Gastrocnemius medialis (tissue), 4 donors: Measurements from ENCODE around the gene RAD51B.

ENCODE experiments used
- POLR2A ChIP-seq, 2 donors: fragments of 450-650 bp; IDR thresholded peaks; one replicate each; pipeline ENCODE4 v1.6.1; 2017; ENCODE audit warnings: antibody characterized with exemption in 2 of 2, mild to moderate bottlenecking in 2 of 2, moderate library complexity in 2 of 2
- TF ChIP-seq, protein P1 (sequence below), 5 experiments: fragments of 450-650 bp in 3 of 5; fragments of 200-600 bp in 2 of 5; sonication (generic) in 2 of 5; IDR thresholded peaks in 4 of 5; conservative IDR thresholded peaks in 1 of 5; 1 replicate in 4 of 5; 2 replicates in 1 of 5; pipeline ENCODE4 v1.5.1; 2016 to 2019; ENCODE audit warnings: antibody characterized with exemption in 5 of 5, mild to moderate bottlenecking in 3 of 5, moderate library complexity in 3 of 5

GRCh38 chr14:68658943-68659931 lies 839.7 kb downstream of the RAD51B start:
- TF ChIP-seq, protein P1, sequence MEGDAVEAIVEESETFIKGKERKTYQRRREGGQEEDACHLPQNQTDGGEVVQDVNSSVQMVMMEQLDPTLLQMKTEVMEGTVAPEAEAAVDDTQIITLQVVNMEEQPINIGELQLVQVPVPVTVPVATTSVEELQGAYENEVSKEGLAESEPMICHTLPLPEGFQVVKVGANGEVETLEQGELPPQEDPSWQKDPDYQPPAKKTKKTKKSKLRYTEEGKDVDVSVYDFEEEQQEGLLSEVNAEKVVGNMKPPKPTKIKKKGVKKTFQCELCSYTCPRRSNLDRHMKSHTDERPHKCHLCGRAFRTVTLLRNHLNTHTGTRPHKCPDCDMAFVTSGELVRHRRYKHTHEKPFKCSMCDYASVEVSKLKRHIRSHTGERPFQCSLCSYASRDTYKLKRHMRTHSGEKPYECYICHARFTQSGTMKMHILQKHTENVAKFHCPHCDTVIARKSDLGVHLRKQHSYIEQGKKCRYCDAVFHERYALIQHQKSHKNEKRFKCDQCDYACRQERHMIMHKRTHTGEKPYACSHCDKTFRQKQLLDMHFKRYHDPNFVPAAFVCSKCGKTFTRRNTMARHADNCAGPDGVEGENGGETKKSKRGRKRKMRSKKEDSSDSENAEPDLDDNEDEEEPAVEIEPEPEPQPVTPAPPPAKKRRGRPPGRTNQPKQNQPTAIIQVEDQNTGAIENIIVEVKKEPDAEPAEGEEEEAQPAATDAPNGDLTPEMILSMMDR (IDR thresholded peaks at IDR 0.05 in 4 of 5, conservative IDR thresholded peaks at IDR 0.05 in 1 of 5): no peak
- no peak for TF ChIP-seq POLR2A (IDR thresholded peaks at IDR 0.05)
